Smooth muscle cell (in vitro differentiated cells): ENCODE data around the gene PTPN9. TPM values are rescaled to one million over a fixed set of nuclear protein-coding genes. Genes with fewer than 3 reads are reported as not detected.
A peak's percentile ranks its signal among the peaks of the same experiment; 100 is the strongest.

Source experiments
- DNase-seq: peaks from one replicate; lab custom pipeline; 2025; ENCODE audit not compliant: unreplicated experiment; lab: John Stamatoyannopoulos, UW
- H2AFZ ChIP-seq: fragments of 200-600 bp; sonication (generic); 2 replicates; pipeline ENCODE4 v1.6.0; 2016; ENCODE audit warnings: antibody characterized with exemption, low read depth, mild to moderate bottlenecking
- H3F3A ChIP-seq: fragments of 200-600 bp; sonication (generic); 2 replicates; pipeline ENCODE4 v1.6.0; 2017; ENCODE audit warnings: antibody characterized with exemption, low read depth
- H3K27ac ChIP-seq: fragments of 200-600 bp; sonication (generic); 2 replicates; pipeline ENCODE4 v1.5.1; 2016; ENCODE audit warnings: low read depth, mild to moderate bottlenecking
- H3K27me3 ChIP-seq: fragments of 200-600 bp; sonication (generic); 2 replicates; pipeline ENCODE4 v1.6.1; 2016; ENCODE audit warnings: low read depth, mild to moderate bottlenecking
- H3K36me3 ChIP-seq: fragments of 200-600 bp; sonication (generic); 2 replicates; pipeline ENCODE4 v1.5.1; 2016; ENCODE audit warnings: low read depth
- H3K4me1 ChIP-seq: fragments of 200-600 bp; sonication (generic); 2 replicates; pipeline ENCODE4 v1.5.1; 2016; ENCODE audit warnings: low read depth
- H3K4me2 ChIP-seq: fragments of 200-600 bp; sonication (generic); 2 replicates; pipeline ENCODE4 v1.6.0; 2016; ENCODE audit warnings: mild to moderate bottlenecking
- H3K4me3 ChIP-seq: fragments of 200-600 bp; sonication (generic); 2 replicates; pipeline ENCODE4 v1.5.1; 2016; ENCODE audit warnings: mild to moderate bottlenecking
- H3K79me2 ChIP-seq: fragments of 200-600 bp; sonication (generic); 2 replicates; pipeline ENCODE4 v1.6.0; 2016; ENCODE audit warnings: low read depth, mild to moderate bottlenecking
- H3K9ac ChIP-seq: fragments of 200-600 bp; sonication (generic); 2 replicates; pipeline ENCODE4 v1.6.0; 2016; ENCODE audit warnings: low read depth
- H3K9me3 ChIP-seq: fragments of 200-600 bp; sonication (generic); replicated peaks from 2 replicates; pipeline ENCODE4 v1.5.1; 2016; ENCODE audit warnings: low read depth
- H4K20me1 ChIP-seq: fragments of 200-600 bp; sonication (generic); 2 replicates; pipeline ENCODE4 v1.6.0; 2016; ENCODE audit warnings: low read depth
- CTCF ChIP-seq: fragments of 200-600 bp; sonication (generic); IDR thresholded peaks from 2 replicates; pipeline ENCODE4 v1.5.1; 2017; ENCODE audit warnings: borderline replicate concordance, mild to moderate bottlenecking, antibody characterized with exemption; ENCODE audit not compliant: insufficient read depth, poor library complexity, severe bottlenecking
- WGBS: methylation state at CpG from one replicate; pipeline ENCODE4 v1.1.7; 2016; ENCODE audit warnings: low lambda C conversion rate; 5-methylcytosine and 5-hydroxymethylcytosine counted together
- polyA plus RNA-seq: library from polyadenylated mRNA; unstranded; fragments of >200 nt; fragmentation: Nextera tagmentation; extraction: Ambion mirVana; gene quantifications from 2 replicates; pipeline ENCODE4 v1.2.1, GENCODE V29; 2016
- total RNA-seq: library from RNA; depleted of rRNA; stranded (reverse); fragments of >200 nt; gene quantifications from 2 replicates; pipeline ENCODE4 v1.2.3, GENCODE V29; 2014

PTPN9 gene
- total and polyA plus RNA-seq, 2 experiments from 2014 or later: 20.3 to 23.4 TPM

- no peaks in the 10 kb centered on the region for H3K27me3 ChIP-seq
- no peak overlapping the region for H3K4me3 ChIP-seq
- H3K4me2 ChIP-seq: peak overlapping the region; percentile 47
- no peak for TF ChIP-seq CTCF
- 17% methylated on average over 2 of the region's 2 CpGs for WGBS
- DNase-seq: no peak
- peaks cover 100% of the 10 kb centered on the region for H4K20me1 ChIP-seq
- H2AFZ ChIP-seq: no peak overlapping the region
- peaks cover 73% of the 10 kb centered on the region for H3K79me2 ChIP-seq
- no peaks in the 10 kb centered on the region for H3K9me3 ChIP-seq
- peaks cover 15% of the 10 kb centered on the region for H3K4me1 ChIP-seq
- peaks cover 4% of the 10 kb centered on the region for H3F3A ChIP-seq
- H3K27ac ChIP-seq: peak overlapping the region; percentile 61
- peaks cover 8% of the 10 kb centered on the region for H3K36me3 ChIP-seq
- no peak overlapping the region for H3K9ac ChIP-seq
Measured at GRCh38 chr15:75431270-75431669, 147.8 kb downstream of the PTPN9 start.

DNA sequence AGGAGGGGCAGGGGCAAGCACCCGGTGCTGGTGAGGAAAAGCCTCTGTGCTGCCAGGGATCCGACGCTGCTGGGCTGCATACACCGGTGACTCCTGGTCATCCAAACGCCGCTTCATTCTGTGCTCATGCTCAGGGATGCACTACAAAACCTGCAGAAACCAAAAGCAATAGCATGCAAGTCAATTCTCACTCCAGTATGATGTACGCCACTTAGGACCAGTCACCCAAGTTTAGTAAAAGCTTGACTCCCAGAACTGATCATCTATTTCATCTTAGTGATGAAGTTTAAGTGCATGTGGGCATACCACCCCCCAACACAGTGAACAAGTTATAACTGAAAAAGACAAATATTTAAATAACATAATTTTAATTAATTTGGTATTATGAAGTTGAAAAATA lies 148.9 kb downstream of the PTPN9 start:
- H3K36me3 ChIP-seq: peaks cover 13% of the 10 kb centered on the region
- H2AFZ ChIP-seq: no peak overlapping the region
- peaks cover 100% of the 10 kb centered on the region for H4K20me1 ChIP-seq
- H3K9ac ChIP-seq: no peak overlapping the region
- H3K9me3 ChIP-seq: no peaks in the 10 kb centered on the region
- H3K27me3 ChIP-seq: no peaks in the 10 kb centered on the region
- WGBS: over 99% methylated on average over 7 of the region's 7 CpGs
- DNase-seq: no peak
- no peak for TF ChIP-seq CTCF
- no peak overlapping the region for H3K4me2 ChIP-seq
- H3F3A ChIP-seq: peaks cover 4% of the 10 kb centered on the region
- H3K79me2 ChIP-seq: peaks cover 63% of the 10 kb centered on the region
- no peak overlapping the region for H3K27ac ChIP-seq
- H3K4me3 ChIP-seq: no peak overlapping the region
- H3K4me1 ChIP-seq: peaks cover 15% of the 10 kb centered on the region

DNA sequence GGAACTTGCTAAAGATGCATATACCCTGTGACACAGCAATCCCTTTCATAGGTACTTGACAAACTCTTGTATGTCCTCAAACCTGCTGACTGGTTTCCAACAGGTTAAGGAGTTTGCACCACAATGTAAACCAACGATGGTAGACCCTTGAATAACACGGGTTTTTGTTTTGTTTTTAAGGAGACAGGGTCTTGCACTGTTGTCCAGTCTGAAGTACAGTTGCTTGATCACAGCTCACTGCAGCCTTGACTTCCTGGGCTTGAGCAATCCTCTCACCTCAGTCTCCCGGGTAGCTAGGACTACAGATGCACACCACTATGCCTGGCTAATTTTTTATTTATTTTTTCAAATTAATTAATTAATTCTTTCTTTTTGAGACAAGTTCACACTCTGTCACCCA lies 151.0 kb downstream of the PTPN9 start:
- Histone ChIP-seq H3F3A (peaks cover 2% of the 10 kb centered on the region), H3K9me3 (no peaks in the 10 kb centered on the region), H3K9ac (no peak overlapping the region), H3K4me2 (no peak overlapping the region), H3K4me1 (peaks cover 15% of the 10 kb centered on the region), H3K4me3 (no peak overlapping the region), H3K79me2 (peaks cover 43% of the 10 kb centered on the region), H3K27ac (no peak overlapping the region), H3K27me3 (no peaks in the 10 kb centered on the region), H4K20me1 (peaks cover 98% of the 10 kb centered on the region), H2AFZ (no peak overlapping the region), H3K36me3 (peaks cover 13% of the 10 kb centered on the region)
- no peak for TF ChIP-seq CTCF
- no peak for DNase-seq
- 98% methylated on average over 3 of the region's 3 CpGs for WGBS

DNA sequence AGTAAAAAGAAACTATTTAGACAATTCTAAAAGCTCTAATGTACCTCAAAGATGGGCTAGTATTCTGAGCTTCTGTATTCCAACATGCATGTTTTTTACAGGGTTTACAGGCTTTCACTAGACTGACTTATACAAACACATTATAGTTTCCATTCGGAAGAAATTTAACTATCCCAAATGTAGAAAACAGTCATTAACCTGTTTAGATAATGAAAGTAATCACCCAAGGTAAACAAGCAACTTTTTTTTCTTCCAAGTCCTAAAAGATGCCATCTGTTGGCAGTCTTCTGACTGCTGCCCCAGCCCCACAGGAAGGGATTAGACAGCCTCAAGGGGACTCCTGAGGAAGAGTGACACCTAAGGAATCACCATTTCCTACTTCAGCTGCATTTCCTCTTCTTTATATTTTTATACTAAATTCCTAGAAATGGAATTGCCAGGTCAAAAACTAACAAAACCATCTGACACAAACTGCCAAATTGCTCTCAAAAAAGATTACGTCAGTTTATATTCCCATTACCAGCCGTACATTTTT lies 153.1 kb downstream of the PTPN9 start:
- no peaks in the 10 kb centered on the region for H3K27me3 ChIP-seq
- H3K9ac ChIP-seq: no peak overlapping the region
- peaks cover 98% of the 10 kb centered on the region for H4K20me1 ChIP-seq
- H3K27ac ChIP-seq: no peak overlapping the region
- no peak overlapping the region for H3K4me3 ChIP-seq
- no peak overlapping the region for H3K4me2 ChIP-seq
- H3K9me3 ChIP-seq: no peaks in the 10 kb centered on the region
- H3F3A ChIP-seq: no peaks in the 10 kb centered on the region
- H3K4me1 ChIP-seq: peaks cover 1% of the 10 kb centered on the region
- H3K36me3 ChIP-seq: peaks cover 16% of the 10 kb centered on the region
- DNase-seq: no peak
- 98% methylated on average over 3 of the region's 3 CpGs for WGBS
- H3K79me2 ChIP-seq: peaks cover 44% of the 10 kb centered on the region
- TF ChIP-seq CTCF: no peak
- H2AFZ ChIP-seq: no peak overlapping the region
